ENCODE results near the gene TUBG2. TPM values are rescaled to one million over a fixed set of nuclear protein-coding genes. Genes with fewer than 3 reads are reported as not detected.

TUBG2 gene
- total RNA-seq, 1 experiment from 2014 or later: 26.7 TPM

GRCh38 chr17:42699415-42699740, 40.3 kb downstream of the TUBG2 start (continued):
- TF ChIP-seq, protein P1, sequence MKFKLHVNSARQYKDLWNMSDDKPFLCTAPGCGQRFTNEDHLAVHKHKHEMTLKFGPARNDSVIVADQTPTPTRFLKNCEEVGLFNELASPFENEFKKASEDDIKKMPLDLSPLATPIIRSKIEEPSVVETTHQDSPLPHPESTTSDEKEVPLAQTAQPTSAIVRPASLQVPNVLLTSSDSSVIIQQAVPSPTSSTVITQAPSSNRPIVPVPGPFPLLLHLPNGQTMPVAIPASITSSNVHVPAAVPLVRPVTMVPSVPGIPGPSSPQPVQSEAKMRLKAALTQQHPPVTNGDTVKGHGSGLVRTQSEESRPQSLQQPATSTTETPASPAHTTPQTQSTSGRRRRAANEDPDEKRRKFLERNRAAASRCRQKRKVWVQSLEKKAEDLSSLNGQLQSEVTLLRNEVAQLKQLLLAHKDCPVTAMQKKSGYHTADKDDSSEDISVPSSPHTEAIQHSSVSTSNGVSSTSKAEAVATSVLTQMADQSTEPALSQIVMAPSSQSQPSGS (CRISPR knock-in tag; IDR thresholded peaks at IDR 0.05; ENCODE audit: borderline replicate concordance, low read depth): no peak
- TF ChIP-seq CREM (CRISPR knock-in tag; IDR thresholded peaks at IDR 0.05) (no peak), NR3C1 (CRISPR knock-in tag; conservative IDR thresholded peaks at IDR 0.05; ENCODE audit: low read depth) (no peak), PRRX2 (CRISPR knock-in tag; IDR thresholded peaks at IDR 0.05) (no peak), IRF2 (CRISPR knock-in tag; IDR thresholded peaks at IDR 0.05; ENCODE audit: borderline replicate concordance, low read depth) (no peak)

DNA sequence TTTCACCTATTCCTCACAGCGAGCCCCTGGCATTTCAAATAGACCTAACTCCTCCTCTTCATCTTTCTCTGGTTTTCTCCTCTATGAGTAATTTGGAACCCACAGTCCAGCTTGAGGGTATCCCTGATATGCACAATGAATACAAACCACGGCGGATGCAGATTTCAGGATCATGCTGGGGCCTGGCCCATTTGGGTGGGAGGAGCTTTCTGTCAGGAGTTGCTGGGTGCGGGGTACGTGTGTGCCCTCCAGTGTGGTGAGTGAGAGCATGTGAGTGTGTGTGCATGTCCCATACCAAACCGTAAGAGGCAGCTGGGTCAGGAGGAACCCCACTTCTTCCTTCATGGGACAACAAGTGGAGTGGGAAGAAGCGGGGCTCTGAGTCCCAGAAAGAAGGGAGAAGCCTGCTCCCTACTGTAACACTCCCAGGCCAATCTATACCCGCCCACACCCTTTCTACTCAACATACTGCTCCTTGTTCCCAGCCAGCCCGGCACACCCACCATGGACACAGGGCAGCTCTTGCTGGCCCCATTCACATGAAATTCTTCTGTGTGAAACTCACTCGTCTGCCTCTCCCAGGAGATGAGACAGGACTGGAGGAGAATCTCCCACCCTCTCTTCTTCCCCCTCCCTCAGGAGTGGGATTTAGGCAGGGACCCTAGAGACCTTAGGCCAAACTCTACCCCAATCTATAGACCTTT, 41.7 kb downstream of the TUBG2 start:
- Mint-ChIP-seq H3K36me3 (peaks cover 29% of the 10 kb centered on the region), H3K27ac (no peak overlapping the region), H3K27me3 (ENCODE audit: low read depth) (no peaks in the 10 kb centered on the region), H3K9me3 (no peaks in the 10 kb centered on the region), H3K4me3 (no peak overlapping the region), H3K4me1 (peaks cover 2% of the 10 kb centered on the region; the same call in 1 of the 2 replicates)
- POLR2A ChIA-PET: interaction anchor here (1.0 kb wide), 1 partner anchor 17 kb away, joined by 3 read pairs; no protein-coding TSS in a partner anchor
- ATAC-seq (no peak), DNase-seq (ENCODE audit: low spot score) (no peak)
- CTCF ChIA-PET: interaction anchor here (0.8 to 4.0 kb wide), 5 partner anchors 17 to 123 kb away, joined by 3 to 17 read pairs (median 5); partner anchors contain the start of gene PSMC3IP
- TF ChIP-seq ESRRA (CRISPR knock-in tag; IDR thresholded peaks at IDR 0.05; ENCODE audit: borderline replicate concordance): no peak
- TF ChIP-seq HMGXB4 (CRISPR knock-in tag; IDR thresholded peaks at IDR 0.05): no peak
- TF ChIP-seq RELA (CRISPR knock-in tag; IDR thresholded peaks at IDR 0.05; ENCODE audit: borderline replicate concordance): no peak
- TF ChIP-seq, protein P2, sequence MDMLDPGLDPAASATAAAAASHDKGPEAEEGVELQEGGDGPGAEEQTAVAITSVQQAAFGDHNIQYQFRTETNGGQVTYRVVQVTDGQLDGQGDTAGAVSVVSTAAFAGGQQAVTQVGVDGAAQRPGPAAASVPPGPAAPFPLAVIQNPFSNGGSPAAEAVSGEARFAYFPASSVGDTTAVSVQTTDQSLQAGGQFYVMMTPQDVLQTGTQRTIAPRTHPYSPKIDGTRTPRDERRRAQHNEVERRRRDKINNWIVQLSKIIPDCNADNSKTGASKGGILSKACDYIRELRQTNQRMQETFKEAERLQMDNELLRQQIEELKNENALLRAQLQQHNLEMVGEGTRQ (CRISPR knock-in tag; IDR thresholded peaks at IDR 0.05): no peak
- no peak for TF ChIP-seq ZNF232 (CRISPR knock-in tag; IDR thresholded peaks at IDR 0.05)
- TF ChIP-seq ETV6 (CRISPR knock-in tag; IDR thresholded peaks at IDR 0.05): no peak
- no peak for TF ChIP-seq ATF6 (CRISPR knock-in tag; IDR thresholded peaks at IDR 0.05)
- TF ChIP-seq, protein P3, sequence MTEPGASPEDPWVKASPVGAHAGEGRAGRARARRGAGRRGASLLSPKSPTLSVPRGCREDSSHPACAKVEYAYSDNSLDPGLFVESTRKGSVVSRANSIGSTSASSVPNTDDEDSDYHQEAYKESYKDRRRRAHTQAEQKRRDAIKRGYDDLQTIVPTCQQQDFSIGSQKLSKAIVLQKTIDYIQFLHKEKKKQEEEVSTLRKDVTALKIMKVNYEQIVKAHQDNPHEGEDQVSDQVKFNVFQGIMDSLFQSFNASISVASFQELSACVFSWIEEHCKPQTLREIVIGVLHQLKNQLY (CRISPR knock-in tag; IDR thresholded peaks at IDR 0.05): no peak
- TF ChIP-seq NR3C1 (CRISPR knock-in tag; conservative IDR thresholded peaks at IDR 0.05; ENCODE audit: low read depth): no peak
- TF ChIP-seq MXD4 (CRISPR knock-in tag; IDR thresholded peaks at IDR 0.05; ENCODE audit: borderline replicate concordance): no peak
- no peak for TF ChIP-seq TEAD4 (CRISPR knock-in tag; IDR thresholded peaks at IDR 0.05)

- no peak for TF ChIP-seq ATF1 (CRISPR knock-in tag; IDR thresholded peaks at IDR 0.05)
- TF ChIP-seq ZNF121 (CRISPR knock-in tag; IDR thresholded peaks at IDR 0.05): no peak
- TF ChIP-seq GABPB1 (CRISPR knock-in tag; IDR thresholded peaks at IDR 0.05): no peak
- no peak for TF ChIP-seq PREB (CRISPR knock-in tag; IDR thresholded peaks at IDR 0.05; ENCODE audit: borderline replicate concordance)
- TF ChIP-seq MXD4 (CRISPR knock-in tag; IDR thresholded peaks at IDR 0.05; ENCODE audit: borderline replicate concordance): no peak
- peaks cover 2% of the 10 kb centered on the region; the same call in 1 of the 2 replicates for H3K4me1 Mint-ChIP-seq
- ChIA-PET CTCF (interaction anchor here (1.0 to 4.0 kb wide), 2 partner anchors 27 to 124 kb away, joined by 3 to 17 read pairs; partner anchors contain the start of gene PSMC3IP), POLR2A (no interaction called here)
- no peak overlapping the region for H3K4me3 Mint-ChIP-seq
- no peak overlapping the region for H3K27ac Mint-ChIP-seq
- ATAC-seq: no peak
- peaks cover 30% of the 10 kb centered on the region for H3K36me3 Mint-ChIP-seq
- H3K27me3 Mint-ChIP-seq (ENCODE audit: low read depth): no peaks in the 10 kb centered on the region
- DNase-seq (ENCODE audit: low spot score): no peak
- no peaks in the 10 kb centered on the region for H3K9me3 Mint-ChIP-seq
These were observed 43.4 kb downstream of the TUBG2 start for GRCh38 chr17:42702446-42702845.

Measured in WTC11 (cell line).